Mammary epithelial cell (primary cell): ENCODE measurements around the gene GJA3.
A peak's percentile ranks its signal among the peaks of the same experiment; 100 is the strongest.

ENCODE experiments used
- CTCF ChIP-seq, 2 donors: IDR thresholded peaks in 1 of 2; conservative IDR thresholded peaks in 1 of 2; 2 replicates each; pipeline ENCODE4 v1.5.1; 2011 to 2012; ENCODE audit warnings: inconsistent platforms in 2 of 2, low read length in 2 of 2, mild to moderate bottlenecking in 2 of 2, control low read depth in 1 of 2, low read depth in 1 of 2; ENCODE audit not compliant: insufficient read depth in 1 of 2; ENCODE audit errors: extremely low read depth in 1 of 2
- EZH2 ChIP-seq: IDR thresholded peaks from 2 replicates; pipeline ENCODE4 v1.6.1; 2012; ENCODE audit warnings: low read length, inconsistent platforms, borderline replicate concordance

- peak; percentile 81 to 82 for TF ChIP-seq CTCF (conservative IDR thresholded peaks at IDR 0.05 in 1 of 2, IDR thresholded peaks at IDR 0.05 in 1 of 2; ENCODE audit: extremely low read depth in 1 of 2, insufficient read depth in 1 of 2, low read depth in 1 of 2, low read length in 2 of 2)
- TF ChIP-seq EZH2 = no peak
Measured at GRCh38 chr13:20197361-20197834, 36.5 kb upstream of the GJA3 start.
